ENCODE results near the gene CEBPB.
"Not testable (repeated sequence)": the region's sequence is repeated elsewhere in the genome, so short reads cannot be mapped to it uniquely, and the experiment has no call there.

Gene CEBPB

GRCh38 chr20:50193836-50194421 lies 3.3 kb downstream of the CEBPB start:
- DNase-seq = no peak

GRCh38 chr20:50194422-50194830 lies 3.8 kb downstream of the CEBPB start:
- DNase-seq = no peak

- DNase-seq = no peak
Measured at GRCh38 chr20:50194831-50195523, 4.3 kb downstream of the CEBPB start.

GRCh38 chr20:50195524-50196120 lies 5.0 kb downstream of the CEBPB start:
- no peak for DNase-seq

- DNase-seq = no peak
Measured at GRCh38 chr20:50196248-50196647, 5.6 kb downstream of the CEBPB start.

- DNase-seq = no peak
Measured at GRCh38 chr20:50196896-50197295, 6.3 kb downstream of the CEBPB start.

GRCh38 chr20:50197463-50198179 lies 7.0 kb downstream of the CEBPB start:
- DNase-seq = no peak

- DNase-seq = no peak
Measured at GRCh38 chr20:50198180-50198666, 7.6 kb downstream of the CEBPB start.

GRCh38 chr20:50198716-50199115 lies 8.1 kb downstream of the CEBPB start:
- DNase-seq = no peak

GRCh38 chr20:50199703-50200102 lies 9.1 kb downstream of the CEBPB start:
- DNase-seq = no peak

GRCh38 chr20:50200482-50201104 lies 10.0 kb downstream of the CEBPB start:
- DNase-seq = no peak

- not testable (repeated sequence) for DNase-seq
Measured at GRCh38 chr20:50201710-50202109, 11.1 kb downstream of the CEBPB start.

GRCh38 chr20:50202677-50203076 lies 12.0 kb downstream of the CEBPB start:
- no peak for DNase-seq

- DNase-seq = no peak
Measured at GRCh38 chr20:50203951-50204937, 13.6 kb downstream of the CEBPB start.

GRCh38 chr20:50207026-50207425 lies 16.4 kb downstream of the CEBPB start:
- DNase-seq = no peak

GRCh38 chr20:50208085-50208491 lies 17.5 kb downstream of the CEBPB start:
- DNase-seq = no peak

- not testable (repeated sequence) for DNase-seq
Measured at GRCh38 chr20:50208815-50209214, 18.2 kb downstream of the CEBPB start.

- DNase-seq = no peak
Measured at GRCh38 chr20:50210066-50210619, 19.5 kb downstream of the CEBPB start.

- DNase-seq = no peak
Measured at GRCh38 chr20:50211091-50211490, 20.5 kb downstream of the CEBPB start.

GRCh38 chr20:50213531-50214106 lies 23.0 kb downstream of the CEBPB start:
- no peak for DNase-seq

All from CD4-positive, alpha-beta T cell treated with Interleukin-15 for 1 hour (primary cell).